NCI-H1092 (cell line): Measurements from ENCODE around the gene ATP4B.
"Not testable (repeated sequence)": the region's sequence is repeated elsewhere in the genome, so short reads cannot be mapped to it uniquely, and the experiment has no call there.

Experiments
- DNase-seq: peaks from one replicate; lab custom pipeline; 2025; lab: John Stamatoyannopoulos, UW

ATP4B gene

GRCh38 chr13:113639616-113640262 is 18.3 kb downstream of the ATP4B start:
- no peak for DNase-seq

GRCh38 chr13:113638806-113639205 is 19.2 kb downstream of the ATP4B start:
- DNase-seq, result no peak

- no peak for DNase-seq
Observed at GRCh38 chr13:113638173-113638746, 19.7 kb downstream of the ATP4B start.

GRCh38 chr13:113637262-113638160 is 20.5 kb downstream of the ATP4B start:
- DNase-seq, result no peak

GRCh38 chr13:113636266-113636963 is 21.6 kb downstream of the ATP4B start:
- DNase-seq, result no peak

- no peak for DNase-seq
Observed at GRCh38 chr13:113635709-113636108, 22.3 kb downstream of the ATP4B start.

- DNase-seq, result no peak
Observed at GRCh38 chr13:113635048-113635420, 23.0 kb downstream of the ATP4B start.

GRCh38 chr13:113634279-113635047 is 23.5 kb downstream of the ATP4B start:
- no peak for DNase-seq

GRCh38 chr13:113633485-113633873 is 24.5 kb downstream of the ATP4B start:
- no peak for DNase-seq

- DNase-seq, result no peak
Observed at GRCh38 chr13:113632706-113633484, 25.1 kb downstream of the ATP4B start.

- no peak for DNase-seq
Observed at GRCh38 chr13:113631341-113632095, 26.5 kb downstream of the ATP4B start.

GRCh38 chr13:113630804-113631203 is 27.2 kb downstream of the ATP4B start:
- no peak for DNase-seq

GRCh38 chr13:113630296-113630695 is 27.7 kb downstream of the ATP4B start:
- DNase-seq, result no peak

- DNase-seq, result no peak
Observed at GRCh38 chr13:113629866-113630265, 28.1 kb downstream of the ATP4B start.

GRCh38 chr13:113628291-113629270 is 29.4 kb downstream of the ATP4B start:
- DNase-seq, result no peak

GRCh38 chr13:113627136-113627535 is 30.9 kb downstream of the ATP4B start:
- DNase-seq, result no peak

GRCh38 chr13:113625965-113626721 is 31.9 kb downstream of the ATP4B start:
- no peak for DNase-seq

- not testable (repeated sequence) for DNase-seq
Observed at GRCh38 chr13:113624640-113625304, 33.2 kb downstream of the ATP4B start.
